Gastrocnemius medialis (tissue), 4 donors: Measurements from ENCODE around the gene TEAD4.

Experiments
- CTCF ChIP-seq, 5 experiments: fragments of 450-650 bp in 3 of 5; fragments of 200-600 bp in 2 of 5; sonication (generic) in 2 of 5; IDR thresholded peaks in 4 of 5; conservative IDR thresholded peaks in 1 of 5; 1 replicate in 4 of 5; 2 replicates in 1 of 5; pipeline ENCODE4 v1.5.1; 2016 to 2019; ENCODE audit warnings: antibody characterized with exemption in 5 of 5, mild to moderate bottlenecking in 3 of 5, moderate library complexity in 3 of 5
- POLR2A ChIP-seq, 2 donors: fragments of 450-650 bp; IDR thresholded peaks; one replicate each; pipeline ENCODE4 v1.6.1; 2017; ENCODE audit warnings: antibody characterized with exemption in 2 of 2, mild to moderate bottlenecking in 2 of 2, moderate library complexity in 2 of 2

DNA sequence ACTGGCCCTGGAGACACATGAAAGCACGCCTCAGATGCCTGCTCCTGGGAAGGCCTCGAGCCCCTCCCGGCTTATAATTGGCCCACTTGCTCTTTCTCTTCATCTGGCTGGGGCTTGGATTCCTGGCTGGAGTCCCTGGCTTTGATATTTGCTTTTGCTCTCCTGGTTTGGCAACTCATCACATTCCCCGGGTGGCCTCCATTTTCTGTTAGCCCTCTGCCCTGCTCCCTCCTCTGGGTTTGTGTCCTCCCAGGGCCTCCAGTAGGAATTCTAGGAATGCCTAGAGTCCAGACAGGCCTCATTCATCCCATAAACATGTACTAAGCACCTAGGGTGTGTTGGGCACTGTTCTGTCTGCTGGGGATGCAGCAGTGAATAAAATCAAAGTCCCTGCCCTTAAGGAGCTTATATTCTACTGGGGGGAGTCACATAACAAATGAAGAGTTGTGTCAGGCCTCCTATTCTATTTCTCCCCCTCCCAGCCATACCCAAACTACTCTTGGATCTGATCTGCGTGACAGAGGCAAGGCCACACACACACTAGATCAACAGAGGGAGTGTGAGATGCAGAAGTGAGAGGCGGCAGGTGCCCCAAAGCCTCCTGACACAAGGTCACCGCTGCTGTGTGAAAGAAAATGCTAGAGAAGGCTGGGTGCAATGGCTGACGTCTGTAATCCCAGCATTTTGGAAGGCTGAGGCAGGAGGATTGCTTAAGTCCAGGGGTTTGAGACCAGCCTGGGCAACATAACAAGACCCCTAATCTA, 96.7 kb downstream of the TEAD4 start:
- TF ChIP-seq POLR2A (IDR thresholded peaks at IDR 0.05) (no peak), CTCF (IDR thresholded peaks at IDR 0.05 in 4 of 5, conservative IDR thresholded peaks at IDR 0.05 in 1 of 5) (no peak)
